Prostate gland (tissue), 2 donors: Measurements from ENCODE around the gene E2F4. TPM values are rescaled to one million over a fixed set of nuclear protein-coding genes. Genes with fewer than 3 reads are reported as not detected.

Source experiments
- DNase-seq: peaks from one replicate; pipeline ENCODE4 v3.0.0-alpha.2; 2019; ENCODE audit warnings: low spot score
- H3K27ac ChIP-seq, 2 donors: fragments of 200-600 bp; sonication (generic); 2 replicates each; pipeline ENCODE4 v1.5.1; 2017 to 2019
- H3K27me3 ChIP-seq: fragments of 200-600 bp; sonication (generic); replicated peaks from 2 replicates; pipeline ENCODE4 v1.5.1; 2019; ENCODE audit not compliant: insufficient read depth
- H3K36me3 ChIP-seq, 2 donors: fragments of 200-600 bp; sonication (generic); 1 replicate in 1 of 2; 2 replicates in 1 of 2; pipeline versions ENCODE4 v1.5.1 to v1.8.1; 2017 to 2019
- H3K4me1 ChIP-seq: fragments of 200-600 bp; sonication (generic); replicated peaks from 2 replicates; pipeline ENCODE4 v1.5.1; 2019
- H3K4me3 ChIP-seq, 2 donors: fragments of 200-600 bp; sonication (generic); 2 replicates each; pipeline ENCODE4 v1.5.1; 2017 to 2019
- H3K9me3 ChIP-seq: fragments of 200-600 bp; sonication (generic); 2 replicates; pipeline ENCODE4 v1.5.1; 2017
- CTCF ChIP-seq, 4 experiments: fragments of 200-600 bp in 2 of 4; fragments of 450-650 bp in 2 of 4; sonication (generic) in 2 of 4; IDR thresholded peaks; 1 replicate in 3 of 4; 2 replicates in 1 of 4; pipeline ENCODE4 v1.5.1; 2016 to 2019; ENCODE audit warnings: antibody characterized with exemption in 4 of 4, mild to moderate bottlenecking in 2 of 4, moderate library complexity in 2 of 4
- POLR2A ChIP-seq: fragments of 450-650 bp; IDR thresholded peaks from one replicate; pipeline ENCODE4 v1.6.1; 2016; ENCODE audit warnings: antibody characterized with exemption, mild to moderate bottlenecking
- POLR2AphosphoS5 ChIP-seq: sonication (generic); formaldehyde crosslinking; IDR thresholded peaks from one replicate; pipeline ENCODE4 v1.6.1; 2017; ENCODE audit warnings: antibody characterized with exemption
- WGBS: methylation state at CpG from one replicate; pipeline ENCODE4 v1.1.5; 2018; 5-methylcytosine and 5-hydroxymethylcytosine counted together
- intact Hi-C: fragments of 100-400 bp; cut with DNase I; formaldehyde crosslinking; loops from one replicate; pipeline ENCODE4 v1.14.2; 2022
- total RNA-seq, 2 donors: library from RNA; depleted of rRNA; stranded (reverse); fragments of >200 nt; gene quantifications; one replicate each; pipeline ENCODE4 v1.1.0, GENCODE V29; 2016

E2F4 gene
- total RNA-seq, 2 donors from 2014 or later: 91.6 to 105 TPM

- peaks cover 18% of the 10 kb centered on the region for H3K4me1 ChIP-seq
- peaks cover 6 to 15% of the 10 kb centered on the region in 2 donors for H3K36me3 ChIP-seq
- H3K27ac ChIP-seq: no peak overlapping the region
- no peak overlapping the region for H3K4me3 ChIP-seq
- TF ChIP-seq CTCF (IDR thresholded peaks at IDR 0.05) (no peak), POLR2A (no peak), POLR2AphosphoS5 (no peak)
- DNase-seq: no peak
- no peaks in the 10 kb centered on the region for H3K9me3 ChIP-seq
- no peaks in the 10 kb centered on the region for H3K27me3 ChIP-seq
- 75% methylated on average over 13 of the region's 13 CpGs for WGBS
- intact Hi-C loops: no loop called here
Observed at GRCh38 chr16:67190448-67191399, 1.2 kb upstream of the E2F4 start.

- DNase-seq: no peak
- Histone ChIP-seq H3K4me3 (peak overlapping the region; percentile 88 to 91), H3K4me1 (peaks cover 17% of the 10 kb centered on the region), H3K9me3 (no peaks in the 10 kb centered on the region), H3K36me3 (peaks cover 11 to 16% of the 10 kb centered on the region in 2 donors), H3K27ac (no peak overlapping the region), H3K27me3 (no peaks in the 10 kb centered on the region)
- intact Hi-C loops: no loop called here
- 20% methylated on average over 9 of the region's 9 CpGs for WGBS
- no peak for TF ChIP-seq POLR2AphosphoS5
- no peak for TF ChIP-seq POLR2A
- TF ChIP-seq CTCF (IDR thresholded peaks at IDR 0.05): no peak
Observed at GRCh38 chr16:67191411-67191994, 452 bp upstream of the E2F4 start.

GRCh38 chr16:67192781-67193361 is 916 bp downstream of the E2F4 start:
- Histone ChIP-seq H3K9me3 (no peaks in the 10 kb centered on the region), H3K4me3 (peak overlapping the region; percentile 88 to 91), H3K36me3 (peaks cover 14 to 16% of the 10 kb centered on the region in 2 donors), H3K27me3 (no peaks in the 10 kb centered on the region), H3K27ac (peak overlapping the region in 1 of 2 donors; percentile 35), H3K4me1 (peaks cover 17% of the 10 kb centered on the region)
- intact Hi-C loops: no loop called here
- WGBS: 31% methylated on average over 17 of the region's 17 CpGs
- TF ChIP-seq POLR2A (no peak), CTCF (IDR thresholded peaks at IDR 0.05) (no peak), POLR2AphosphoS5 (no peak)
- DNase-seq: no peak

- TF ChIP-seq POLR2AphosphoS5: no peak
- Histone ChIP-seq H3K27ac (peak overlapping the region in 1 of 2 donors; percentile 0), H3K9me3 (no peaks in the 10 kb centered on the region), H3K27me3 (no peaks in the 10 kb centered on the region), H3K4me3 (peak overlapping the region in 1 of 2 donors; percentile 91), H3K36me3 (peaks cover 14 to 16% of the 10 kb centered on the region in 2 donors), H3K4me1 (peaks cover 21% of the 10 kb centered on the region)
- no peak for DNase-seq
- intact Hi-C loops: no loop called here
Observed at GRCh38 chr16:67193536-67193935, 1.6 kb downstream of the E2F4 start.

GRCh38 chr16:67194260-67194659 is 2.3 kb downstream of the E2F4 start:
- intact Hi-C loops: no loop called here
- Histone ChIP-seq H3K9me3 (no peaks in the 10 kb centered on the region), H3K4me1 (peaks cover 23% of the 10 kb centered on the region), H3K36me3 (peaks cover 14 to 16% of the 10 kb centered on the region in 2 donors), H3K4me3 (no peak overlapping the region), H3K27me3 (no peaks in the 10 kb centered on the region), H3K27ac (no peak overlapping the region)
- WGBS: 92% methylated on average over 5 of the region's 6 CpGs
- TF ChIP-seq CTCF (IDR thresholded peaks at IDR 0.05) (no peak), POLR2AphosphoS5 (no peak), POLR2A (no peak)
- DNase-seq: no peak
